GM12891 (cell line): ENCODE results near the gene GAS7.
A peak's percentile ranks its signal among the peaks of the same experiment; 100 is the strongest.

Experiments
- DNase-seq: peaks from one replicate; pipeline ENCODE4 v3.0.0; 2011; ENCODE audit warnings: low spot score; ENCODE audit not compliant: insufficient read length
- FAIRE-seq: peaks from 2 replicates; lab custom pipeline; 2011; peaks lifted over from hg19 to GRCh38; lab: Jason Lieb, UNC
- PAX5 ChIP-seq: IDR thresholded peaks from 2 replicates; pipeline ENCODE4 v1.6.1; 2011; ENCODE audit warnings: low read length, moderate library complexity, mild to moderate bottlenecking; ENCODE audit not compliant: insufficient read depth, severe bottlenecking
- POLR2A ChIP-seq: IDR thresholded peaks from 2 replicates; pipeline ENCODE4 v1.6.1; 2011; ENCODE audit warnings: low read depth, low read length, control low read depth
- POLR2AphosphoS5 ChIP-seq: IDR thresholded peaks from 2 replicates; pipeline ENCODE4 v1.6.1; 2011; ENCODE audit warnings: low read depth, low read length, control low read depth
- POU2F2 ChIP-seq: IDR thresholded peaks from 2 replicates; pipeline ENCODE4 v1.6.1; 2011; ENCODE audit warnings: low read depth, mild to moderate bottlenecking, control low read depth, low read length, moderate library complexity
- SPI1 ChIP-seq: IDR thresholded peaks from 2 replicates; pipeline ENCODE4 v1.6.1; 2011; ENCODE audit warnings: low read depth, low read length, control low read depth
- TAF1 ChIP-seq: IDR thresholded peaks from 2 replicates; pipeline ENCODE4 v1.6.1; 2011; ENCODE audit warnings: low read depth, low read length, control low read depth

The GAS7 gene

DNA sequence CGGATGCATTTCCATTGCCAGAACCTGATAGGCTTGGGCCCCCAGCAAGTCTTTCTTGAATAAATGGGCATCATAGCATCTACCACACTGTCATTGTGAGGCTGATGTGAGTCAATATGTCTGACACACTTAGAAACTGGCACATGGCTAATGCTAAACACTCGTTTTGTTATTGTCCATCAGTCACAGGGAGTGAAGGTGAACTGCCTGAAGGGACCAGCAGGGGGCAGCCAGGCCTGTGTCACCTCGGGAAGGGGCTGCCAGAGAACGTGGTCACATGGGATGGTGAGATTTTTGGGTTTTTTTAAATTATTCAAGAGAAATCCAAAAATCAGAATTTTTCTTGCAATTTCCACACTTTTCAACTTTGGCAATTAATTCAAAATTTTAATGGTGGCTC, 292.5 kb downstream of the GAS7 start:
- FAIRE-seq (peak; percentile 50), DNase-seq (peak; percentile 77)
- no peak for TF ChIP-seq PAX5

GRCh38 chr17:9905078-9905415, 293.4 kb downstream of the GAS7 start, which contains the start of gene RCVRN:
TSS of gene RCVRN (minus strand) at chr17:9905271. CDS start at chr17:9905180, 91 bp downstream.
- no peak for FAIRE-seq
- TF ChIP-seq SPI1 = no peak
- TF ChIP-seq PAX5 = no peak
- no peak for TF ChIP-seq POLR2A
- no peak for TF ChIP-seq TAF1
- TF ChIP-seq POLR2AphosphoS5 = no peak
- DNase-seq = no peak

DNA sequence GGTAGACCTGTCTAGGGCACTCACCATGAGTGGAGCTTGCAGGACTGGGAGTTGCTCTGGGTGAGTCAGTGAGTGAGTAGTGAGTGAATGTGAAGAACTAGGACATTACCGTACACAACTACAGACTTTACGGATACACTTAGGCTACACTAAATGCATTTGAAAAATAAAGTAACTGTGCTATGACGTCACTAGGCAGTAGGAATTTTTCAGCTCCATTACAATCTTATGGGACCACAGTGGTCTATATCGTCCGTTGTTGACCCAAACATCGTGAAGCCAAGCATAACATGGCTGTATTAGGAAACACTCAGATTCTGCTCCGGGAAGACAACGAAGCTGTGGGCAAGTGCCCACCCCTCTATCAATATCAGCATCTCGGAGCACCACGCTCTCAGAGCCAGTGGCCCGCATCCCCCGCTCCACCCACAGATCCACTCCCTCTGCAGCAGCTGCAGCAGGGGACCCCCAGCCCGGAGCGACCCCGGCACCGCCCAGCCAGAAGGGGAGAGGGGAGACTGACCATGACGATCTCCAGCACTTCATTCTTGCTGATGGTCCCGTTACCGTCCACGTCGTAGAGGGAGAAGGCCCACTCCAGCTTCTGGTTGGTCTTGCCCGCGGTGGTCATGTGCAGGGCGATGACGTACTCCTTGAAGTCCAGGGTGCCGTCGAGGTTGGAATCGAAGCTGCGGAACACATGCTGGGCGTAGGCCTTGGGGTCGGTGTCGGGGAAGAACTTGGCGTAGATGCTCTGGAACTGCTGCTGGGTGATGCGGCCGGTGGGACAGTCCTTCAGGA, 293.9 kb downstream of the GAS7 start:
- FAIRE-seq = no peak
- DNase-seq = no peak
- TF ChIP-seq SPI1 (no peak), TAF1 (no peak), PAX5 (no peak), POLR2AphosphoS5 (no peak), POU2F2 (no peak), POLR2A (no peak)

DNA sequence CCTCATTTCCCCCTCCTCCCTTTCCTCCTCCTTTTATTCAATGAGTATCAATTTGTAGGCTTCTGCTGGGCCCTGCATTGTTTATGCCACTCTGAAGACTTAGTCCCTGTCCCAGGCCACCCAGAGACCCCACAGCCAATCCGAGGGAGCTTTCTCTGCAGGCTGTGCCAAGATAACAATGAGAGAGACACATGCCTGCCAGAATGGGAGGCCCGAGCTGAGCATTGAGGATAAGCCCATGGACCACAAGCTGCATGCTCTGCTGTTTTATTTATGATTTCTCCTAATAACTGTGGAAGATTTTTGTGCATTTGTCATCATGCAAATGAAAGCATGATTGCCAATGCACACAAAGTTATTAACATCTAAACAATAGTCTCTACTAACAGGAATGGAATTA, 296.3 kb downstream of the GAS7 start:
- no peak for FAIRE-seq
- no peak for DNase-seq
- TF ChIP-seq POLR2A (no peak), POU2F2 (no peak), SPI1 (no peak), POLR2AphosphoS5 (no peak), PAX5 (no peak), TAF1 (no peak)

DNA sequence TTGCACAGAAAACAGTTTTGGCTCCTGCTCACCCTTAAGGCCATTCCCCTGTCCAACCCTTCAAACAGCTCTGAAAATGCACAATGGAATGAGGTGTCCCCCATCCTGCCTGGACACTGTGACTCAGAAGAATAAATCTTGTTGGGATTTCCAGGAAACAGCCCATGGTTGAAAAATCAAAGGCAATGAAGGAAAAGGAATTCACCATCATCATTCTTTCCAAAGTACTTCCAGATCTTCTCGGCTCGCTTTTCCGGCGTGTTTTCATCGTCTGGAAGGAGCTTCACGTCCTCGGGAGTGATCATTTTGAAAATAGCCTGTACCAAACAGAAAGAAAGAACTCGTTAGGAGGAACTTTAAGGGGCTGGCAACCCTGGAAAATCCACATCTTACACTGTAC, 297.6 kb downstream of the GAS7 start:
- TF ChIP-seq TAF1 (no peak), POLR2A (no peak), PAX5 (no peak), POU2F2 (no peak), POLR2AphosphoS5 (no peak), SPI1 (no peak)
- FAIRE-seq (no peak), DNase-seq (no peak)

GRCh38 chr17:9900044-9900594, 298.3 kb downstream of the GAS7 start:
- DNase-seq (no peak), FAIRE-seq (no peak)
- TF ChIP-seq POLR2AphosphoS5 (no peak), POLR2A (no peak), POU2F2 (no peak), PAX5 (no peak), SPI1 (no peak), TAF1 (no peak)

- TF ChIP-seq POU2F2 (no peak), PAX5 (no peak), POLR2AphosphoS5 (no peak), SPI1 (no peak), TAF1 (no peak), POLR2A (no peak)
- DNase-seq = no peak
- no peak for FAIRE-seq
Measured at GRCh38 chr17:9899280-9900043, 298.9 kb downstream of the GAS7 start.

GRCh38 chr17:9898812-9899211, 299.6 kb downstream of the GAS7 start:
- FAIRE-seq (no peak), DNase-seq (no peak)
- TF ChIP-seq SPI1 (no peak), TAF1 (no peak), POLR2AphosphoS5 (no peak), PAX5 (no peak), POLR2A (no peak), POU2F2 (no peak)

DNA sequence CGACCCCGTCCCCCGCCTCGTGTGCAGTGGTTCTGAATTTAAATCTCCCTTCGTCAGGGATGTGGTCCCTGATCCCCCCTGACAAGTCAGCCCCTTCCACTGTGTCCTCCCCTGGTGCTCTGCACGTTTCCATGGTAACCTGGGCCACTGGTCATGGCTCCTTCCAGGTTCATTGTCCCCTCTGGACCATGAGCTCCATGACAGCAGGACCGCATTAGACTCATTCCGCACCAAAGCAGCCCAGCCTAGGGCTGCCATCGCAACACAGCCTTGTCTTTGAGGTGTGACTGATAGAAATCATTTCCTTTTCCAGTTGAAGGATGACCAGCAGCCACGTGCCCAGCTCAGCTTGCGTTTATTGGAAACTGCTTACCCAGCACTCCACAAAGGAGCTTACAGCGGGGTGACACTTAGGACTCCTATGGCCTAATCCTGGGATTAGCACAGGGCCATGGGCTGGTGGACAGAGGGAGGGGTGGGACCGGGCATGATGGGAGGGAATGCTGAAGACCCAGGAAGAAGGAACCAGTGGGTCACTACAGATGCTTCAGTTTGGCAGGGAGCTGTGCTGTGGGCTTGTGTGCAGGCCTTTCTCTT, 300.9 kb downstream of the GAS7 start:
- FAIRE-seq = no peak
- TF ChIP-seq POLR2AphosphoS5 (no peak), TAF1 (no peak), POLR2A (no peak), SPI1 (no peak), POU2F2 (no peak)

DNA sequence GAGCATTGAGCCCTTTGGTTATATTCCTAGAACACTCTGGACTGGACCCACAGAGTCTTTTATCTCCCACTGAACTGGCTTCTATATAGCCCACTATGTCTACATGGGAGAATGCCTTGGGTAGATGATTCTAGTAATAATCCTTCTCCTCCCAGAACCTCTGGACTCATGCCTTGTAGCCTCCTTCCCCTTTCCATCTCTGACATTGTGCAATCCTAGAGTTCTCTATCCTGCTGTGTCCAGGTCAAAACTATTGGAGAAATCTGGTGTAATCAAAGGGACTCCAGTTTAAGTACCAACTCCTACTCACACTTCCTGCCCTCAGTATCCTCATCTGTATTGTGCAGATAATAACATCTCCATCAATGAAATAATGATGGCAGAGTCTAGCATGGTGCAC, 302.5 kb downstream of the GAS7 start:
- no peak for TF ChIP-seq POU2F2
- no peak for TF ChIP-seq SPI1
- DNase-seq (no peak), FAIRE-seq (no peak)

More for the DNA sequence above, 300.9 kb downstream of the GAS7 start:
- no peak for DNase-seq
